Suprapubic skin (tissue), 3 donors: Measurements from ENCODE around the gene RXYLT1.
A peak's percentile ranks its signal among the peaks of the same experiment; 100 is the strongest.

ENCODE experiments used
- POLR2A ChIP-seq, 2 donors: fragments of 450-650 bp; IDR thresholded peaks; one replicate each; pipeline ENCODE4 v1.6.1; 2017; ENCODE audit warnings: antibody characterized with exemption in 2 of 2, mild to moderate bottlenecking in 2 of 2, moderate library complexity in 2 of 2
- TF ChIP-seq, protein P1 (sequence below), 2 donors: fragments of 200-600 bp in 1 of 2; fragments of 450-650 bp in 1 of 2; sonication (generic) in 1 of 2; IDR thresholded peaks; one replicate each; pipeline ENCODE4 v1.5.1; 2016 to 2019; ENCODE audit warnings: antibody characterized with exemption in 2 of 2, mild to moderate bottlenecking in 1 of 2, moderate library complexity in 1 of 2

DNA sequence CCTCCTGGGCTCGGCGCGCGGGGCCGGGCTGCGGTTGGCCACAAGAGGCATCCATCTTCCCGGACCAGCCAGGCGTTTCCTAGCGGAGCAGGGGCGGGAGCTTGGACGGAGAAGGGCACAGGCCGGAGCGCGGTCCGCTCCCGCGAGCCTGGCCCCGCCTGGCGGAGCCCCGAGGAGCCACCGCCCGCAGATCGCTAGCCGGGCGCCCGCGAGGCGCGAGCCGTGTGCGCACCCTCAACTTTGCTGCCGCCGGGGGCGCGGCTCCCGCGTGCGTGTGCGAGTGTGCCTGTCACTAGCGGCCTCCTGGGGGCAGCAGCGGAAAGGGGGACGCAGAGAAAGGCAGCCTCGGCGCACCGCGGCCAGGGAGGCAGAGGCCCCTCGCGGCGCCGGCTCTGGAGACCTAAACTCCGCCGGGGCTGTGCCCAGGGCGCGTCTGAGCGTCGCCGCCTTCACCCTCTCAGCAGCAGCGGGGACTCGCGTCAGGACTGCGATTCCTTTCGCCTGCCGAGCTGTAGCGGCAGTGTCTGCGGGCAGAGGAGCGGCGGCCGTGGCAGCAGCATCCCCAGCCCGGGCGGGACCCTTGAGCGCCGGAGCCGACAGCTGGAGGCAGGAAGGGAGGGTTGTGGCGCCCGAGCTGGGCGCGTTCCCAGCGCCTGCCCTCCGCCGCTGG lies 64.1 kb downstream of the RXYLT1 start:
- TF ChIP-seq, protein P1, sequence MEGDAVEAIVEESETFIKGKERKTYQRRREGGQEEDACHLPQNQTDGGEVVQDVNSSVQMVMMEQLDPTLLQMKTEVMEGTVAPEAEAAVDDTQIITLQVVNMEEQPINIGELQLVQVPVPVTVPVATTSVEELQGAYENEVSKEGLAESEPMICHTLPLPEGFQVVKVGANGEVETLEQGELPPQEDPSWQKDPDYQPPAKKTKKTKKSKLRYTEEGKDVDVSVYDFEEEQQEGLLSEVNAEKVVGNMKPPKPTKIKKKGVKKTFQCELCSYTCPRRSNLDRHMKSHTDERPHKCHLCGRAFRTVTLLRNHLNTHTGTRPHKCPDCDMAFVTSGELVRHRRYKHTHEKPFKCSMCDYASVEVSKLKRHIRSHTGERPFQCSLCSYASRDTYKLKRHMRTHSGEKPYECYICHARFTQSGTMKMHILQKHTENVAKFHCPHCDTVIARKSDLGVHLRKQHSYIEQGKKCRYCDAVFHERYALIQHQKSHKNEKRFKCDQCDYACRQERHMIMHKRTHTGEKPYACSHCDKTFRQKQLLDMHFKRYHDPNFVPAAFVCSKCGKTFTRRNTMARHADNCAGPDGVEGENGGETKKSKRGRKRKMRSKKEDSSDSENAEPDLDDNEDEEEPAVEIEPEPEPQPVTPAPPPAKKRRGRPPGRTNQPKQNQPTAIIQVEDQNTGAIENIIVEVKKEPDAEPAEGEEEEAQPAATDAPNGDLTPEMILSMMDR (IDR thresholded peaks at IDR 0.05), result peak; percentile 87 to 95
- peak in 1 of 2 donors; percentile 39 for TF ChIP-seq POLR2A (IDR thresholded peaks at IDR 0.05)
